Panc1 (cell line): ENCODE results near the gene XYLT1. TPM values are rescaled to one million over a fixed set of nuclear protein-coding genes. Genes with fewer than 3 reads are reported as not detected.

ENCODE experiments used
- ATAC-seq: fragments of 200-7000 bp; cut with Tn5 transposase; 2 replicates; pipeline ENCODE4 v1.9.1; 2020; ENCODE audit warnings: mild to moderate bottlenecking, moderate library complexity
- BruUV-seq: library from RNA; stranded (reverse); fragments of 400-500 nt; replicated peaks from 2 replicates; lab custom pipeline; 2021; lab: Mats Ljungman, UMichigan
- CTCF ChIA-PET: fragments of 300-600 bp; sonication (Branson Sonifier 250); formaldehyde crosslinking; loops from one replicate; lab custom pipeline; 2022; ENCODE audit warnings: antibody characterized with exemption; lab: Charles Lee
- POLR2A ChIA-PET: fragments of 300-600 bp; sonication (Branson Sonifier 250); formaldehyde crosslinking; loops from one replicate; lab custom pipeline; 2022; ENCODE audit warnings: antibody characterized with exemption; lab: Charles Lee
- DNase-seq: peaks from one replicate; pipeline ENCODE4 v3.0.0-alpha.2; 2010; ENCODE audit warnings: low read depth, low spot score
- H3K27ac ChIP-seq: 2 replicates; pipeline ENCODE4 v1.5.1; 2011; ENCODE audit warnings: mild to moderate bottlenecking, low read length, inconsistent platforms
- H3K27me3 ChIP-seq: fragments of 200-500 bp; sonication (Bioruptor generic); 2 replicates; pipeline ENCODE4 v1.6.0; 2014; ENCODE audit warnings: low read length, inconsistent platforms; ENCODE audit not compliant: control insufficient read depth, insufficient read depth
- H3K36me3 ChIP-seq: fragments of 200-500 bp; sonication (Bioruptor generic); 2 replicates; pipeline ENCODE4 v1.5.1; 2014; ENCODE audit warnings: inconsistent platforms, mild to moderate bottlenecking, low read length, moderate library complexity; ENCODE audit not compliant: control insufficient read depth, insufficient read depth
- H3K4me1 ChIP-seq: 2 replicates; pipeline ENCODE4 v1.5.1; 2011; ENCODE audit warnings: inconsistent platforms, mild to moderate bottlenecking, low read length, moderate library complexity; ENCODE audit not compliant: control insufficient read depth, insufficient read depth
- H3K4me3 ChIP-seq, 2 experiments: 2 replicates each; pipeline ENCODE4 v1.5.1; 2011 to 2012; ENCODE audit warnings: low read depth in 2 of 2, low read length in 2 of 2, mild to moderate bottlenecking in 2 of 2, inconsistent platforms in 1 of 2, moderate library complexity in 1 of 2
- H3K9me3 ChIP-seq: fragments of 200-500 bp; sonication (Bioruptor generic); 2 replicates; pipeline ENCODE4 v1.5.1; 2014; ENCODE audit warnings: low read depth, mild to moderate bottlenecking, inconsistent platforms, low read length, moderate library complexity; ENCODE audit not compliant: control insufficient read depth, insufficient read depth
- POLR2AphosphoS5 ChIP-seq: IDR thresholded peaks from 2 replicates; pipeline ENCODE4 v1.6.1; 2012; ENCODE audit warnings: mild to moderate bottlenecking, low read depth, low read length, moderate library complexity
- SIN3A ChIP-seq: IDR thresholded peaks from 2 replicates; pipeline ENCODE4 v1.6.1; 2012; ENCODE audit warnings: low read depth, mild to moderate bottlenecking, low read length, moderate library complexity, borderline replicate concordance; ENCODE audit not compliant: insufficient read depth
- TCF7L2 ChIP-seq: IDR thresholded peaks from 2 replicates; pipeline ENCODE4 v1.6.1; 2011; ENCODE audit warnings: mild to moderate bottlenecking, low read depth, low read length, inconsistent platforms
- in situ Hi-C: cut with HindIII; loops from 2 replicates; pipeline ENCODE4 v1.10.0; 2016; ENCODE audit warnings: low sequenced_read_pairs, low pct_unique_long_range_greater_than_20kb
- intact Hi-C: fragments of 100-400 bp; cut with micrococcal nuclease; formaldehyde crosslinking; loops from one replicate; pipeline ENCODE4 v1.10.0; 2022; ENCODE audit not compliant: unreplicated experiment
- total RNA-seq: library from RNA; stranded (reverse); gene quantifications from one replicate; pipeline ENCODE4 v1.2.1, GENCODE V29; 2021; ENCODE audit not compliant: unreplicated experiment
- TF ChIP-seq, protein P1 (sequence below), 2 experiments: IDR thresholded peaks; 2 replicates each; pipeline ENCODE4 v1.6.1; 2011 to 2012; ENCODE audit warnings: low read depth in 2 of 2, control low read depth in 1 of 2, low read length in 1 of 2, mild to moderate bottlenecking in 1 of 2, moderate library complexity in 1 of 2; ENCODE audit not compliant: insufficient read depth in 1 of 2
- TF ChIP-seq, protein P2 (sequence below): fragments of 450-650 bp; IDR thresholded peaks from 2 replicates; pipeline ENCODE4 v1.5.1; 2017; ENCODE audit warnings: mild to moderate bottlenecking

Gene XYLT1
- total RNA-seq, 1 experiment from 2014 or later, result 0.62 TPM

DNA sequence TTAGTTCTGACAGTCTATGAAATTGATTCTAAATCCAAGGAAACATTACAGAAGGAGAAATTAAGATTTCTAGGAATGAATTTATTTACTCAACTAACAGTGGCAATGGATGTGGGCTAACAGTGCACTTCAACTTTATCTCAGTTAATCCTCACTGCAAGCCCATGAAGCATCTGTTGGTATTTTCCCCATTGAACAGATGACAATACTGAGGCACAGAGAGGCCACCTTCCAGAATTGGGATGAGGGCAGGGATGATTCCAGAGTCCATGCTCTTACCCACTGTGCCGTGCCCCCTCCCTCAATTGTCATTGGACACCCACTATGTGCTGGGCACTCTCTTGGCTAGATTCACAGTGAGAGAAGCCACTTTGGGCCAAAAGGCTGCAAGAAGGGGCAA lies 89.0 kb downstream of the XYLT1 start:
- CTCF ChIA-PET, result no interaction called here
- POLR2A ChIA-PET, result no interaction called here
- ATAC-seq (no peak), DNase-seq (no peak)
- in situ Hi-C loops, result no loop called here
- H3K4me1 ChIP-seq, result no peaks in the 10 kb centered on the region
- no peak for TF ChIP-seq SIN3A
- intact Hi-C loops, result no loop called here
- BruUV-seq, result no TSS peak
- no peak overlapping the region for H3K4me3 ChIP-seq
- H3K27ac ChIP-seq, result no peak overlapping the region
- H3K9me3 ChIP-seq, result no peaks in the 10 kb centered on the region
- peaks cover 29% of the 10 kb centered on the region for H3K27me3 ChIP-seq
- H3K36me3 ChIP-seq, result no peaks in the 10 kb centered on the region

DNA sequence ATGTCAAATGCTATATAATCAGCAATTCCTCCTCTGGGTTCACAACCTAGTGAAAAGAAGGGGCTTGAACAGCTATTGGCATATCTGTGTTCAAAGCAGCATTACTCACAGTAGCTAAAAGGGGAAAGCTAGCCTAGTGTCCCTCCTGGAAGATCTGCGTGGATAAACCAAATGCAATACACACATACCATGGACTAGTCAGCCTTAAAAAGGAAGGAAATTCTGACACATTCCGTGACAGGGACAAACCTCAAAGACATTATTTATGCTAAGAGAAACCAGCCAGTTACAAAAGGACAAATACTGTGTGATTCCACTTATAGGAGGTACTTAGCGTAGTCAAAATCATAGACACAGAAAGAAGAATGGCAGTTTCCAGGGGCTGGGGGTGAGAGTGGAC lies 90.1 kb downstream of the XYLT1 start:
- ATAC-seq, result no peak
- in situ Hi-C loops, result no loop called here
- Histone ChIP-seq H3K9me3 (no peaks in the 10 kb centered on the region), H3K4me3 (no peak overlapping the region), H3K27me3 (peaks cover 23% of the 10 kb centered on the region), H3K27ac (no peak overlapping the region), H3K36me3 (no peaks in the 10 kb centered on the region), H3K4me1 (no peaks in the 10 kb centered on the region)
- BruUV-seq, result no TSS peak
- intact Hi-C loops, result no loop called here
- CTCF ChIA-PET, result no interaction called here
- no peak for TF ChIP-seq SIN3A
- TF ChIP-seq, protein P1, sequence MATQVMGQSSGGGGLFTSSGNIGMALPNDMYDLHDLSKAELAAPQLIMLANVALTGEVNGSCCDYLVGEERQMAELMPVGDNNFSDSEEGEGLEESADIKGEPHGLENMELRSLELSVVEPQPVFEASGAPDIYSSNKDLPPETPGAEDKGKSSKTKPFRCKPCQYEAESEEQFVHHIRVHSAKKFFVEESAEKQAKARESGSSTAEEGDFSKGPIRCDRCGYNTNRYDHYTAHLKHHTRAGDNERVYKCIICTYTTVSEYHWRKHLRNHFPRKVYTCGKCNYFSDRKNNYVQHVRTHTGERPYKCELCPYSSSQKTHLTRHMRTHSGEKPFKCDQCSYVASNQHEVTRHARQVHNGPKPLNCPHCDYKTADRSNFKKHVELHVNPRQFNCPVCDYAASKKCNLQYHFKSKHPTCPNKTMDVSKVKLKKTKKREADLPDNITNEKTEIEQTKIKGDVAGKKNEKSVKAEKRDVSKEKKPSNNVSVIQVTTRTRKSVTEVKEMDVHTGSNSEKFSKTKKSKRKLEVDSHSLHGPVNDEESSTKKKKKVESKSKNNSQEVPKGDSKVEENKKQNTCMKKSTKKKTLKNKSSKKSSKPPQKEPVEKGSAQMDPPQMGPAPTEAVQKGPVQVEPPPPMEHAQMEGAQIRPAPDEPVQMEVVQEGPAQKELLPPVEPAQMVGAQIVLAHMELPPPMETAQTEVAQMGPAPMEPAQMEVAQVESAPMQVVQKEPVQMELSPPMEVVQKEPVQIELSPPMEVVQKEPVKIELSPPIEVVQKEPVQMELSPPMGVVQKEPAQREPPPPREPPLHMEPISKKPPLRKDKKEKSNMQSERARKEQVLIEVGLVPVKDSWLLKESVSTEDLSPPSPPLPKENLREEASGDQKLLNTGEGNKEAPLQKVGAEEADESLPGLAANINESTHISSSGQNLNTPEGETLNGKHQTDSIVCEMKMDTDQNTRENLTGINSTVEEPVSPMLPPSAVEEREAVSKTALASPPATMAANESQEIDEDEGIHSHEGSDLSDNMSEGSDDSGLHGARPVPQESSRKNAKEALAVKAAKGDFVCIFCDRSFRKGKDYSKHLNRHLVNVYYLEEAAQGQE (IDR thresholded peaks at IDR 0.05; ENCODE audit: insufficient read depth in 1 of 2, low read depth in 2 of 2, low read length in 1 of 2), result no peak
- TF ChIP-seq POLR2AphosphoS5, result no peak
- POLR2A ChIA-PET, result no interaction called here
- no peak for DNase-seq

DNA sequence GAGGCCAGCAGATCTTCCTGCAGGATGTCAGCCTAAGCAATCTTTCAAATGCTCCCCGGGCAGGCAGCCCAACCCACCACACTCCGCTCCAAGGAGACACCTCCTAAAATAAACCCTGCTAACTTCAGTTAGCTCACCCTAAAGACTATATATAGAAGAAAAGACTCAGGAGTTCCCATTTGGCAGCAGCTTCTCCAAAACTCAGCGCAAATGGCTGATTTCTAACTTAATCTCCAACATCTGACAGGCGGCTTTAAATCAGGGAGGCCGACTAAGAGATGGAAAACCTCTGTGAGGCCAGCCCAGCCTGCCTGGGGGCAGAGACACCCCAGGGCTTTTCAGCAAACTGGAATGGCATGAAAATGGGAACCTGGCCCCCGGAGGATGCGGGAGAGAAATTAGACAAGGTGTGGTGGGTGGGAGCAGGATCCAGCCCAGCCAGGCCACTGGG lies 91.6 kb downstream of the XYLT1 start:
- POLR2A ChIA-PET, result no interaction called here
- no peaks in the 10 kb centered on the region for H3K36me3 ChIP-seq
- no peak overlapping the region for H3K27ac ChIP-seq
- TF ChIP-seq SIN3A (no peak), TCF7L2 (no peak), POLR2AphosphoS5 (no peak)
- TF ChIP-seq, protein P2, sequence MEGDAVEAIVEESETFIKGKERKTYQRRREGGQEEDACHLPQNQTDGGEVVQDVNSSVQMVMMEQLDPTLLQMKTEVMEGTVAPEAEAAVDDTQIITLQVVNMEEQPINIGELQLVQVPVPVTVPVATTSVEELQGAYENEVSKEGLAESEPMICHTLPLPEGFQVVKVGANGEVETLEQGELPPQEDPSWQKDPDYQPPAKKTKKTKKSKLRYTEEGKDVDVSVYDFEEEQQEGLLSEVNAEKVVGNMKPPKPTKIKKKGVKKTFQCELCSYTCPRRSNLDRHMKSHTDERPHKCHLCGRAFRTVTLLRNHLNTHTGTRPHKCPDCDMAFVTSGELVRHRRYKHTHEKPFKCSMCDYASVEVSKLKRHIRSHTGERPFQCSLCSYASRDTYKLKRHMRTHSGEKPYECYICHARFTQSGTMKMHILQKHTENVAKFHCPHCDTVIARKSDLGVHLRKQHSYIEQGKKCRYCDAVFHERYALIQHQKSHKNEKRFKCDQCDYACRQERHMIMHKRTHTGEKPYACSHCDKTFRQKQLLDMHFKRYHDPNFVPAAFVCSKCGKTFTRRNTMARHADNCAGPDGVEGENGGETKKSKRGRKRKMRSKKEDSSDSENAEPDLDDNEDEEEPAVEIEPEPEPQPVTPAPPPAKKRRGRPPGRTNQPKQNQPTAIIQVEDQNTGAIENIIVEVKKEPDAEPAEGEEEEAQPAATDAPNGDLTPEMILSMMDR, result no peak
- TF ChIP-seq, protein P1 (IDR thresholded peaks at IDR 0.05; ENCODE audit: insufficient read depth in 1 of 2, low read depth in 2 of 2, low read length in 1 of 2), result no peak
- ATAC-seq (no peak), DNase-seq (no peak)
- in situ Hi-C loops, result no loop called here
- no TSS peak for BruUV-seq
- no peak overlapping the region for H3K4me3 ChIP-seq
- CTCF ChIA-PET, result no interaction called here
- intact Hi-C loops, result no loop called here
- H3K9me3 ChIP-seq, result no peaks in the 10 kb centered on the region
- H3K4me1 ChIP-seq, result no peaks in the 10 kb centered on the region
- H3K27me3 ChIP-seq, result peaks cover 15% of the 10 kb centered on the region
